Measurements from ENCODE around the gene MGAT3.

Gene MGAT3

DNA sequence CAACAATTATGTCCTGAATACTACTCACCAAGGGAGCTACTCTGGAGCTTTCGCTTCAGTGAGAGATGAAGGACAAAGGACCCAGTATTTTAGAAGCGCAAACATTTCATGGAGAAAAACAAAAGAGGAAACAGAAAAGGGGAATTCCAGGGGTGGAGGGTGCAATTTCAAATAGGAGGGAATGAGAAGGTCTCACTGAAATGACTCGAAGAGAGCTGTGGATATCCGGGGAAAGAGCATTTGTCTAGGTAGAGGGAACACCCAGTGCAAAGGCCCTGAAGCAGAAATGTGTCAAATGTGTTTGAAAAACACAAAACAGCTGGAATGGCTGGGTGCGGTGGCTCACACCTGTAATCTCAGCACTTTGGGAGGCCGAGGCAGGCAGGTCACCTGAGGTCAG lies 73.3 kb downstream of the MGAT3 start:
- no peak for DNase-seq (ENCODE audit: low read depth)

DNA sequence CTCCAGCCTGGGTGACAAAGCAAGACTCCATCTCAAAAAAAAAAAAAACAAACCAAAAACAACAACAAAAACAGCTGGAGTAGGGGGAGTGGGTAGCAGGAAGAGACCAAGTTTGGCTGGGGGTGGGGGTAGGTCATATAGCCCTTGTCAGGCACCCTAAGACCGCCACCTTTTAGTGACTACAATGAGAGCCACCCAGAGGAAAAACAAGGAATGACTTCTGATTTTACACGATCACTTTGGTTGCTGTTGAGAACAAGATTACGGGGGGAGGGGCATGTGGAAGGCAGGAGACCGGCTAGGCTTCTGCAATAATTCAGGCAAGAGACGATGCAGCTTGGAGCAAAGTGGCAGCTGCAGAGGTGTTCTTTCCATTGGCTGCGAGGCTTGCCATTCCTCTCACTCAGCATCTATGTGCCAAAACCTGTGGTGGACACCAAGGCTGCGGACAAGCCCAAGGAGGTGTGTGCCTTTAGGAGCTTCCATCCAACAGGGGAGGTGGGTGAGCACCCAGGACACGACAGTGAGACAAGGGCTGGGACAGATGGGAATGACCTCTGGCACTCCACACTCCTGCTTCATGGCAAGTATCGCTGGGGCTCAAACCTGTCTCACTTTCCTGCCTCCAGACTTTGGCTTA lies 74.0 kb downstream of the MGAT3 start:
- peak; percentile 64 for DNase-seq (ENCODE audit: low read depth)

- peak; percentile 100 for DNase-seq (ENCODE audit: low read depth)
These were observed 75.6 kb downstream of the MGAT3 start, which contains the start of gene RPS19BP1 for GRCh38 chr22:39532215-39533073. TSS of gene RPS19BP1 (minus strand) at chr22:39532748. CDS start at chr22:39532738, 10 bp downstream.

DNA sequence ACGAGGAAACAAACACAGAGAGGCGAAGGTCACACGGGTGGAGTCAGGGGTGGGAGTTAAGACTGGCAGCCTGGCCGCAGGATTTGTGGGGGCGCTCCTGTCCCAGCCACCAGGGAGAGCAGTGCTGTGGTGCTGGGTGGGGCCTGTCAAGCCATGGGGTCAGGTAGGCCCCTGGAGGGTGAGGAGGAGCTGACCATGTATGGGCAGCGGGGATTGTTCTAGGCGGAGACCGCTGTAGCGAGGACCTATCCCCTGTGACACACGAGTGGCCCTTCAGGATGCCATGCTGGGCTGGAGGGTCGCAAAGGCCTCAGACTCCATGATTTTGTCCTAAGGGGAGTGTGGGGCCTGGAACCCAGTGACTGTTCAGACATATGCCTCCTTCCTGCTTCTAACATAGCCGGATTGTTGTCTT lies 77.3 kb downstream of the MGAT3 start:
- no peak for DNase-seq (ENCODE audit: low read depth)

DNA sequence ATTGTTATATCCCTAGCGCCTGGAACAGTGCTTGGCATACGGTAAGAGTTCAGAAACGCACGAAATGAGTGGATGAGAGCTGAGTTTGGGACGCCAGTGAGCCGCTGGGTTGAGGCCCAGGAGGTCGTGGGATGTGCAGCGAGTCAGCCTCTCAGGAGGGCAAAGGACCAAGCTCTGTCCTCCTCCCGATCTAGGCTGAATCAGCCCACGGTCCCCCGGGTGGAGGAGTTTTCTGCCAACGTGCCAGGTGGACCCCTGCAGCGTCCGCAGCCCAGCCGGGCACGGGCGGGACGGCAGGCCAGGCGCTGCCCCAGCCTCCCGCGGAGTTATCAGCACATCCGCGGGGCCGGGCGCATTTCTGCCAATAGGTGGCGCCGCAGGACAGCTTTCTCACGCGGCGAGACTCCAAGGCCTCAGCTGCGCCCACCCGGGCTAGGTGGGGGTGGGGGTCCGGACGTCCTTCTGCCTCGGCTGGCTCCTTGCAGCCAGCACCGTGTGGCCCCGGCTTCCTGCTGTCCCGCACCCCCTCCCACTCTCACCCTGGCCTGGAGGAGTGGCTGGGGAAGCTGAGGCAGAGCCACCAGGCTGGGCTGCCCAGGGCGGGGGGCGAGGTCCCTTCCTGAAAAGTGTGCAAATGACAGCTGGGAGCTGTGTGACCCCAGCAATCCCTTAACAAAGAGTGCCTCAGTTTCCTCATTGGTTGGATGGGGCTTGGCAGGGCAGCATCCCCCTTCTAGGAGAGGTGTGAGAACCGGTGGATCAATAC lies 78.0 kb downstream of the MGAT3 start:
- peak; percentile 78 for DNase-seq (ENCODE audit: low read depth)

DNA sequence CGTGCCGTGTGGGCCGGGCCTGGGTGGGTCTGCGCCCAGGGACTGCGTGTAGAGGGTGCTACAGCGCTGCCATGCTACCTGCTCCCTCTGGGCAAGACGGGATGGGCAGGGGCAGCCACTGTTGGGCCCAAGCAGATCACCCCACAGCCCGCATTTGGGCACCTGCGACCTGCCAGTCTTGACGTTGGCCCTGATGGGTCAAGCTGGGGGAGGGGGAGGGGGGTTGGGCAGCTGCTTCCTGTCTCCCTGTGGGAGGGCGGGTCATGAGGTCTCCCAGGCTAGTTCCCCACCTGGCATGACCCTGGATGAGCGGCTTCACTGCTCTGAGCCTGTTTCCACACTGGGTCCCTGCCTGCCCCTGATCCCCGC lies 78.5 kb downstream of the MGAT3 start:
- no peak for DNase-seq (ENCODE audit: low read depth)

GRCh38 chr22:39535831-39536449 lies 79.1 kb downstream of the MGAT3 start:
- DNase-seq (ENCODE audit: low read depth) = no peak

DNA sequence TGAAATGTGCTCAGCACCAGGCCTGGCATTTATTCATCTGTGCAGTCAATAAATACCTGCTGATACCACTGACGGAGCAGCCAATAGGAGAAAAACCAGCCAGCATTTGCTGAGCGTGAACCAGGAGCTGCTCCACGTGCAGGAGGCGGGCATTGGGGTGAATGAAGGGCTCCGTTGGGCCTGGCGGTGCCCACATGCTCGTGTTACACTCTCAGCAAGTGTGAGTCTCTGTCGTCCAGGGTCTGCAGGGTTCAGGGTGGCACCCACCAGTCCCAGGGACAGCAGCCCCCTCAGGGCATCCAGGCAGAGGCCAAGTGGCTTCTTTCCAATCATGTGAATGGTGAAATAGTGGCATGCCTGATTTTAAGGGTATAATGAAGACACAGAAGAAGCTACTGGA lies 79.9 kb downstream of the MGAT3 start:
- no peak for DNase-seq (ENCODE audit: low read depth)

- DNase-seq (ENCODE audit: low read depth) = no peak
These were observed 81.2 kb downstream of the MGAT3 start for GRCh38 chr22:39537975-39538374.

Measured in ELR (cell line).